Measurements from ENCODE around the gene HAT1.

The HAT1 gene

DNA sequence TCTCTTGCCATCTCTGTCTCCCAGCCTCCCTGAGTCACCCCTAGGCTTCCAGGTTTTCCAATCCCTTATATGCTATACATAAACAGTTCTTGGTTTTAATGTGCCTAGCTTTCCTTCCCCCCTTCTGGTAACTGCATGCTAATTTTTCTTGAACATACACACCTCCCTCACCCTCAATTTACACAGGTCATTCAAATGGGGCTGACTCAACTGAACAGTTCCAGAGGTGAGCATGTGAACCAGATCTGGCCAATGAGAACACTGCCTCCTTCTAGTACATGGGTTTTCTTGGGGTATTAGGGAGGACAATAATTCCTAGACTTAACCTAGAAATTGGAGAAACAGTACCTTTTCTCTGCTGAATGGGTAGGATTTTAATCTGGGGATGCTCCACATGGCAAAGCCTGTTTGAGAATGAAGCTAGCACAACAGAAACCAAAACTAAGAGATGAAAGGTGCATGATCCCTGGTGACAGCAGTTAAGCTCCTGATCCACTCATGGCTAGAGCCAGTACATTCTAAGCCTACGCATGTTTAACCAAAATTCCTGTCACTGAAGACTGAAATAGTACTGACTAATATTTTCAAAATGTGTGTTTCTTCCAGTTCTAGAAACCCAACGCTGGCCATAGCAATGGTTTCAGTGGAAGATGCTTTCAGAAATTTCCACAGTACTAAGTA is 40.0 kb upstream of the HAT1 start:
- in situ Hi-C loops (cut with MboI; ENCODE audit: low pct_unique_long_range_greater_than_20kb, low sequenced_read_pairs, unreplicated experiment), result no loop called here
- TF ChIP-seq, protein P1, sequence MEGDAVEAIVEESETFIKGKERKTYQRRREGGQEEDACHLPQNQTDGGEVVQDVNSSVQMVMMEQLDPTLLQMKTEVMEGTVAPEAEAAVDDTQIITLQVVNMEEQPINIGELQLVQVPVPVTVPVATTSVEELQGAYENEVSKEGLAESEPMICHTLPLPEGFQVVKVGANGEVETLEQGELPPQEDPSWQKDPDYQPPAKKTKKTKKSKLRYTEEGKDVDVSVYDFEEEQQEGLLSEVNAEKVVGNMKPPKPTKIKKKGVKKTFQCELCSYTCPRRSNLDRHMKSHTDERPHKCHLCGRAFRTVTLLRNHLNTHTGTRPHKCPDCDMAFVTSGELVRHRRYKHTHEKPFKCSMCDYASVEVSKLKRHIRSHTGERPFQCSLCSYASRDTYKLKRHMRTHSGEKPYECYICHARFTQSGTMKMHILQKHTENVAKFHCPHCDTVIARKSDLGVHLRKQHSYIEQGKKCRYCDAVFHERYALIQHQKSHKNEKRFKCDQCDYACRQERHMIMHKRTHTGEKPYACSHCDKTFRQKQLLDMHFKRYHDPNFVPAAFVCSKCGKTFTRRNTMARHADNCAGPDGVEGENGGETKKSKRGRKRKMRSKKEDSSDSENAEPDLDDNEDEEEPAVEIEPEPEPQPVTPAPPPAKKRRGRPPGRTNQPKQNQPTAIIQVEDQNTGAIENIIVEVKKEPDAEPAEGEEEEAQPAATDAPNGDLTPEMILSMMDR (IDR thresholded peaks at IDR 0.05; ENCODE audit: extremely low read depth, insufficient read depth, missing control alignments), result no peak
- no peak for DNase-seq (ENCODE audit: low spot score)

DNA sequence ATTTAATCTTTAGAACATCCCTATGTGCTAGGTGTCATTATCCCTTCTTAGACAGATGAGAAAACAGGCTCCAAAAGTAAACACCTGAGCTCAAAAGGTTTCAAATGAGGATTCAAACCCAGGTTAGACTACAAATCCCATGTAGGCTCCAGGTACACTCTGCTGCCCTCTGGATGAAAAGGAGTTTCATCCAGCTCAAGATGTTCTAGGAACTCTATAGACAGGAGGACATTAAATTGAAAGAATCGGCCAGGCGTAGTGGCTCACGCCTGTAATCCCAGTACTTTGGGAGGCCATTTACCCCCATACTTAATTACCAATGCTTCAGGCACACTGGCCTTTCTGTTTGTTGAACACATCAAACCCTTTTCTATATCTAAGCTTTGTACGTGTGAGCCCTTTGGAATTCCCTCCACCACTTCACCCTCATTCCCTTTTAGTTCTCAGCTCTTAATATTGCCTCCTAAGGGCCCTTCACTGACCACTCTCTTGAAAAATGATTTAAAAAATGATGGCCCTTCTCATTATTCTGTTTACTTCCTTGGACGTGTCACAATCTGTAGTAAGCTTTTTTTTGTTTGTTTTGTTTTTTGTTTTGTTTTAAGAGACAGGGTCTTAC is 38.9 kb upstream of the HAT1 start:
- DNase-seq (ENCODE audit: low spot score), result no peak
- TF ChIP-seq, protein P1 (IDR thresholded peaks at IDR 0.05; ENCODE audit: extremely low read depth, insufficient read depth, missing control alignments), result no peak
- in situ Hi-C loops (cut with MboI; ENCODE audit: low pct_unique_long_range_greater_than_20kb, low sequenced_read_pairs, unreplicated experiment), result no loop called here

DNA sequence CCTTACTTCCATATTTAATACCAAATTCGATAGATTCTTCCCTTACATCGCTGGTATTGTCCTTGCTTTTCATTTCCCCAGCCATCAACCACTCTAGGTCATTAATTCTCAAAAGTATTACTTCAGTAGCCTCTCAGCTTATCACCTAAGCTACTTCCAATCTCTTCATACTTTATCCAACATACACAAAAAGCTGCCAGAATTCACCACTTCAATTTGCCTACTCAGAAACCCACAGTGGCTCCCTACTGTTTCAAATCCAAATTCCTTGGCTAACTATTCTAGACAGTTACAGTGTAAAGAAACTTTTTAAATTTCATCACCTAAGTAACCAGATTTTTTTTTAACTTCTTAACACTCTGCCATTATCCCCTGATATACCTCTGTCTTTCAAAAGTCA is 32.9 kb upstream of the HAT1 start:
- TF ChIP-seq, protein P1 (IDR thresholded peaks at IDR 0.05; ENCODE audit: extremely low read depth, insufficient read depth, missing control alignments), result no peak
- in situ Hi-C loops (cut with MboI; ENCODE audit: low pct_unique_long_range_greater_than_20kb, low sequenced_read_pairs, unreplicated experiment), result no loop called here
- no peak for DNase-seq (ENCODE audit: low spot score)

DNA sequence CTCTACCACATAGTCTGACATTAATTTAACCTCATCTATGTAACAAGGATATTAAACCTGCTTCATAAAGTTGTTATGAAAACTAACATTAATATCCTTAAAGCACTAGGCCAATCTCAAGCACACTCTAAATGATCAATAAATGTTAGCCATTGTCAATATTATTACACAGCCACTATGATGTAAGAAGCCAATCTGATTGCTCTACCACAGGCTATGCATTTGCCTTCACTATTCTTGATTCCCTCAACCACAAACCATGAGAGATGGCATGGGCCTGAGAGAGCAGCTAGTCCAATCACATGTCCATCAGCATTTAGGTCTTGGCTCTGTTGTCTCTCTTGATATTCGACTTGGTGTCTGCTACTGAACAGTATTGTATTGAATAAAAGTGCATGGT is 32.5 kb upstream of the HAT1 start:
- no peak for DNase-seq (ENCODE audit: low spot score)
- in situ Hi-C loops (cut with MboI; ENCODE audit: low pct_unique_long_range_greater_than_20kb, low sequenced_read_pairs, unreplicated experiment), result no loop called here
- TF ChIP-seq, protein P1 (IDR thresholded peaks at IDR 0.05; ENCODE audit: extremely low read depth, insufficient read depth, missing control alignments), result no peak

DNA sequence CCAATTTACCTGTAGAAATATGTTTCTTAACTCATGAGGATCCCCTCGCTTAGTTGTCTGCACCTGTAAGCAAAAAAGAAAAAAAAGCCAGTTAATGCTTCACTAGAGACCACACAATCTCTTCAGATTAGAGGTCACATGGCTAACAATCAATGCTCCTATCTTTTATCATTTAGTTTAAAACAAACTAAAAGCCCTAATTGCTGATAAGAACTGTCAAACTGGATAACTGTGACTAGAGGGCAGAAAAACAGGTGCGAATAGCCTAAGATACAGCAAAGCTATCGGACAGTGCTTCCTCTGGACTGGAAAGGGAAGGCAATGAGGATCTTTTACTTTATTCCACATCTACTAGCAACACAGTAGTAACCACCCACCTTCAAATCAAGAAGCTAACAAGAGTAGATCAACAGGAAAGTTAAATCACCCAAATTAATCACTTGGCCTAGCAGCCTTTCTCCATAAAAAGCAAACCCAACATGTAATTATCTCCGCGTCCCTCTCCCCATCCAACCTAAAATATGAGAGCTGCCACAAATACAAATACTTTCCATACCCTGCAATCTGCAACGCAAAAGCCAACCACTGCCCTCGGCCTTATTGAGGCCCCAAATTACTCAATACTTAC is 29.0 kb upstream of the HAT1 start:
- TF ChIP-seq, protein P1 (IDR thresholded peaks at IDR 0.05; ENCODE audit: extremely low read depth, insufficient read depth, missing control alignments), result no peak
- in situ Hi-C loops (cut with MboI; ENCODE audit: low pct_unique_long_range_greater_than_20kb, low sequenced_read_pairs, unreplicated experiment), result no loop called here
- DNase-seq (ENCODE audit: low spot score), result peak; percentile 23

DNA sequence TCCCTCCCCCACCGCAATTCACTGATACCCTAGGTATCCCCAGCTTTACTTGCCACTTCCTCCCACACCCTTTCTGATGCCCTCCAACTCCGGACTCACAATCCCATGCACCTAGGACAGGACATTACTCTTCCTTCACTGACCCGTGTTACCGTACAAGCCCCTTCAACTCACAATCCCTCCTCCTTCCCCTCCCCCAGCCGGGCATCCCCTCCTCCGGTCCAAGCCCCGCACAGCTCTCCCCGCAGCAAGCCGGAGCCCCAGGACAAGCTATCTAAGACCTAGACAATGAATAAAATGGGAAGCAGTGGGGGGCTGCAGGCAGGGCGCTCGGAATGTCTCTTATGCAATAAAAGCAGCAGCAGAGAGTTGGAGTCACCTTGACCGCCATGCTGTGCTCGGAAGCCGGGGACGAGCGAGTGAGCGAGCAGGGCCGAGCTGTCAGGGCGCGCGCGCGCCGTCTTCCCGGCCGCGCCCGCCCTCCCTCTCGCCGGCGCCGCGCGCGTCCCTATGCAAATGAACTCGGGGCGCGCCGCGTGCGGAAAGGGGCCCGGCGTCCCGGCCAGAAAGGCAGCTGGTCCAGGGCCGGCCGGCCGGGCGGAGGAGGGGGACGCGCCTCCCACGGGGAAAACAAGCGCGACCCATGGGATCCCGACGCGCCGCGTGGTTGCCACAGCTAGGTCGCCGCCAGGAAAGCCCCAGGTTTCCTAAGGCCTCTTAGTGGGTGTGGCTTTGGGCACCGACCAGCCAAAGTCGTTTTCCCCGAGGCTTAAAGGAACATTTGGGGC is 28.2 kb upstream of the HAT1 start, which contains the start of gene SLC25A12:
TSS of gene SLC25A12 (minus strand) at position 421 of the 788 bp plus-strand sequence. CDS start at position 391, 30 bp downstream.
- TF ChIP-seq, protein P1 (IDR thresholded peaks at IDR 0.05; ENCODE audit: extremely low read depth, insufficient read depth, missing control alignments), result no peak
- in situ Hi-C loops (cut with MboI; ENCODE audit: low pct_unique_long_range_greater_than_20kb, low sequenced_read_pairs, unreplicated experiment), result no loop called here
- DNase-seq (ENCODE audit: low spot score), result peak; percentile 95

Data from GM13977 (cell line).